ENCODE measurements around the gene RIPPLY3.

The RIPPLY3 gene, protein sequence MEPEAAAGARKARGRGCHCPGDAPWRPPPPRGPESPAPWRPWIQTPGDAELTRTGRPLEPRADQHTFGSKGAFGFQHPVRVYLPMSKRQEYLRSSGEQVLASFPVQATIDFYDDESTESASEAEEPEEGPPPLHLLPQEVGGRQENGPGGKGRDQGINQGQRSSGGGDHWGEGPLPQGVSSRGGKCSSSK

DNA sequence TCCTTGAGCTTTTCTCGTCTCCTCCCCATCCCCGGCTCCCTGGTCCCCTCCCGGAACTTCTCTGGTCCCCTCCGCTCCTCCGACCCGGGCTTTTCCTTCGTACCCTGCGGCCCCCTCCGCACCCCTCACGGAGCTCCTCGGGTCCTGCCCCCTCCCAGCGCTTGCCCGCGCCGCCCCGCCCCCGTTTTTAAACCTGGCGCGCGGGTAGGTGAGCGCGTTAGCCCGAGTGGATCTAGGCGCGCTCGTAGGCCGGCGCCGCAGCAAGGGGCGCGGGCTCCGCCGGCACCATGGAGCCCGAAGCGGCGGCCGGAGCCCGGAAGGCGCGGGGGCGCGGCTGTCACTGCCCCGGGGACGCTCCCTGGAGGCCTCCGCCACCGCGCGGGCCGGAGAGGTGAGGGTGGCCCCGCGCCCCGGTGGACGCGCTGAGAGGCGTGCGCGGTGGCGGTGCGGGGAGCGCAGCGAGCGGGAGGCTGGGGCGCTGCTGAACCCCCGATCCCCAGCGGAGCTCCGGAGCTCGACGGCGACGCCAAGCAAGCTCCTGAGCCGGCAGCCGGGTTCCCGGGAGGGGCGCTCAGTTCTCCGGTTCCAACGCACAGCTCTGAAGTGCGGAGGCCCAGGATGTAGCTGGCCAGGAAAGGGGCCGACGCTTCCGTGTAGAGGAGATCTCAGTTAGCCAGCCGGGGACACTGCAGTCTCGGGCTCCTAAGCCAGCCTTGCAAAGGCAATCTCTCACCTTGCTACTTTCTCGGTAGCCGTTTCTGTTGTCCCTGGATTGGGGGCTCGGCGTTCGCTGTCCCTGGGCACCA is at the start of gene RIPPLY3:
Gene RIPPLY3, plus strand, starts transcription at position 217 of the 806 bp plus-strand sequence. Its CDS starts 71 bp downstream, at position 288.
- H3K4me3 Mint-ChIP-seq = peak within 1 kb of the TSS; percentile 70 to 78 (median 74)

DNA sequence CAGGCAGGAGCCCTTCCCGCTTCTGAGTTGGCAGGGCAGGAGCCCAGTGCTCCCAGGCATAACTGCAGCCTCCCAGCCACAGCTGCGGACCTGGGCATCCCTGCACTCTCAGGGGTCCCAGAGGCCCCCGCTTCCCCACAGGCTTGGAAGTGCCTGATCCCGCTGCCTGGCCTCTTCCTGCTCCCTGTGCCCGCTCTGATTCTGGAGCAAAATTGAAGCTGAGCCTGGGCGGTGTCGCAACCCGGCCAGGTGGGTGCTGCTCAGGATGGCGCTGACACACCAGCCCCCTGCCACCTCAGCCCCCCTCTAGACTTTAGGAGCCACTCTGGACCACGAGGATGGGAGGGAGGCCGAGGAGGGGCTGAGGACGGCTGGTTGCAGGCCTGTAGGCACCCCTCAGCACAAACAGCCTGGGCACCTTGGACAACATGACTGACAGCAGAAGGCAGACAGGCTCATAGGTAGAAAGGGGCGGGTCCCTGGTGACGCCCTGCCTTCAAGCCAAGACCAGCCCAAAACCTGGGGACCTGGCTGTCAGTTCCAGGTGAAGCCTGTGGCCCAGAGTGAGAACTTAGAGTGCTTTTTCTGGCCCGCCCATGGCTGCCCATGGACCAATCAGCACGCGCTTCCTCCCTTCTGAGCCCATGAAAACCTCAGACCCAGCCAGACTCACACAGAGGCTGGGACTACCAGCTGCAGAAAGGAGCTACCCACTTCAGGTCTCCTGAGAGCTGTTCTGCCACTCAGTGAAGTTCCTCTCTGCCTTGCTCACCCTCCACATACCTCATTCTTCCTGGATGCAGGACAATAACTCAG is 47.3 kb upstream of the RIPPLY3 start:
- Mint-ChIP-seq H3K4me1 (no peaks in the 10 kb centered on the region), H3K4me3 (no peak overlapping the region), H3K27me3 (ENCODE audit: low read depth) (no peaks in the 10 kb centered on the region), H3K36me3 (ENCODE audit: low read depth) (peaks cover 24% of the 10 kb centered on the region), H3K27ac (no peak overlapping the region), H3K9me3 (no peaks in the 10 kb centered on the region)
- TF ChIP-seq, protein P1, sequence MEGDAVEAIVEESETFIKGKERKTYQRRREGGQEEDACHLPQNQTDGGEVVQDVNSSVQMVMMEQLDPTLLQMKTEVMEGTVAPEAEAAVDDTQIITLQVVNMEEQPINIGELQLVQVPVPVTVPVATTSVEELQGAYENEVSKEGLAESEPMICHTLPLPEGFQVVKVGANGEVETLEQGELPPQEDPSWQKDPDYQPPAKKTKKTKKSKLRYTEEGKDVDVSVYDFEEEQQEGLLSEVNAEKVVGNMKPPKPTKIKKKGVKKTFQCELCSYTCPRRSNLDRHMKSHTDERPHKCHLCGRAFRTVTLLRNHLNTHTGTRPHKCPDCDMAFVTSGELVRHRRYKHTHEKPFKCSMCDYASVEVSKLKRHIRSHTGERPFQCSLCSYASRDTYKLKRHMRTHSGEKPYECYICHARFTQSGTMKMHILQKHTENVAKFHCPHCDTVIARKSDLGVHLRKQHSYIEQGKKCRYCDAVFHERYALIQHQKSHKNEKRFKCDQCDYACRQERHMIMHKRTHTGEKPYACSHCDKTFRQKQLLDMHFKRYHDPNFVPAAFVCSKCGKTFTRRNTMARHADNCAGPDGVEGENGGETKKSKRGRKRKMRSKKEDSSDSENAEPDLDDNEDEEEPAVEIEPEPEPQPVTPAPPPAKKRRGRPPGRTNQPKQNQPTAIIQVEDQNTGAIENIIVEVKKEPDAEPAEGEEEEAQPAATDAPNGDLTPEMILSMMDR (IDR thresholded peaks at IDR 0.05; ENCODE audit: unreplicated experiment in 3 of 3) = no peak

More for the DNA sequence above, at the start of gene RIPPLY3:
- Mint-ChIP-seq H3K27ac (no peak within 1 kb of the TSS), H3K9me3 (no peaks in the 10 kb centered on the region), H3K36me3 (ENCODE audit: low read depth) (no peaks in the 10 kb centered on the region), H3K4me1 (peaks cover 5% of the 10 kb centered on the region), H3K27me3 (ENCODE audit: low read depth) (peaks cover 80% of the 10 kb centered on the region)
- TF ChIP-seq, protein P1 (IDR thresholded peaks at IDR 0.05; ENCODE audit: unreplicated experiment in 3 of 3) = no peak

DNA sequence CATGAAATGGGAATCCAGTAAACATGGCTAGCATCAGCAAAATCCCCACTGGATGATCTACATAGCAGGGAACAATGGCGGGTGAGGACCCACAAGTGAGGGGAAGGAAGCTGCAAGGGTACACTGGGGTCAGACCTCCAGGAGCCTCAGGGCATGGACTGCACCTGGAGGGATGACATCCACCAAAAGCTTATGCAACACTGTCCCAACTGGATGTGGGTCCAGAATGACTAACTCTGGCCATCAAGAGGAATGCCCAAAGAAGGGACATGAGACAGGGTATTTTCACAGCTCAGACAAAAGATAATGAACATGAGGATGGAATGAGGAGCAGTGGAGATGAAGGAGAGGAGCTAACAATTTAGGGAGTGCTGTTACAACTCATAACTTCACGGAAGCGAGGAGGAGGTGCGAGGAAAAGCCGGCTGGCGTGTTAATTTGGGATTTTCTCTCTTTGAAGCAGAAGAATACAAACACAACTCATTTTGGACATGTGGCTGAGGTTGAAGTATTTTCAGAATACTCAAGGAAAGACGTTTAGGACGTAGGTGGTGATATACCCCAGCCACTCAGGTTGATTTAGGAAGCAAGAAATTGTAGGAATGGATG is 45.7 kb upstream of the RIPPLY3 start:
- TF ChIP-seq, protein P1 (IDR thresholded peaks at IDR 0.05; ENCODE audit: unreplicated experiment in 3 of 3) = no peak
- Mint-ChIP-seq H3K27me3 (ENCODE audit: low read depth) (no peaks in the 10 kb centered on the region), H3K36me3 (ENCODE audit: low read depth) (peaks cover 23% of the 10 kb centered on the region), H3K9me3 (no peaks in the 10 kb centered on the region), H3K27ac (no peak overlapping the region), H3K4me1 (peaks cover 6% of the 10 kb centered on the region), H3K4me3 (no peak overlapping the region)

DNA sequence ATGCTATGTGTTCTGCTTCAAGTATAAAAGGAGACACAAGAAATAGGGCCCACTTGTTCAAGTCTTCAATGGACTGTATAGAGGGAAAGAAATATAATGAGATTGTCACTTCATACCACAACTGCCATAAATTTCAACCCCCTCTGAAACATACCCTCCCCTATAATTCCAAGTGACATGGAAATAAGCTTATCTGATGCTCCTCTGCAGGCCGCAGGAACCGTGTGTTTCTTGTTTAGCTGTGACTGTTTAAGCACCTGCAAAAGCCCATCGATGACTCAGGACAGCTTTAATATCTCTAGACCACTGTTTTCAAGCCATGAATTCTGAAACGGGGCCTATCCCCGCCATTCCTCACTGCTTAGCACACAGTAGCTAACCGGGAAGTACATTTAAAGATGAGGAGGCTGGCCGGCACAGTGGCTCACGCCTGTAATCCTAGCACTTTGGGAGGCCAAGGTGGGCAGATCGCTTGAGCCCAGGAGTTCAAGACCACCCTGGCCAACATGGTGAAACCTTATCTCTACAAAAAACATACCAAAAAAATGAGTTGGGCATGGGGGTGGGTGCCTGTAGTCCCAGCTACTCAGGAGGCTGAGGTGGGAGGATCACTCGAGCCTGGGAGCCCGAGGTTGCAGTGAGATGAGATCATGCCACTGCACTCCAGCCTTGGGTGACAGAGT is 44.3 kb upstream of the RIPPLY3 start:
- H3K4me1 Mint-ChIP-seq = peaks cover 6% of the 10 kb centered on the region

DNA sequence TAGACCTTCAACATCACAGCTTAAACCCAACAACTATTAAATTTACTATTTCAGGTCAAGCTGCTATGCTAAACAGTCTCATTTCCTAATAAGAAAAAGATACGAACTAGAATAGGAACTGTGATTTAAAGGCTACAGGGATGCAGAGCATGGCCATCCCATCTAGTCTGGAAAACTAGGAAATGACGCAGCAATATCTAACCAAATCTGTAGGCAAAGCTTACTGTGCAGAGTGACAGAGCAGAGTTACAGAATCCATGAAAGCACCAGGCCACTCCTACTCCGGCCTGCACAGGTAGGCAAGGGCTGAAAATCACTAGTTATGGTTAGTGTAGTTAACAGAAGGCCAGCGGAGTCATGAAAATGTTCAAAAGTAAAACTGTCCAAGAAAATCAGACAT is 42.1 kb upstream of the RIPPLY3 start:
- TF ChIP-seq, protein P1 (IDR thresholded peaks at IDR 0.05; ENCODE audit: unreplicated experiment in 3 of 3) = no peak
- Mint-ChIP-seq H3K36me3 (ENCODE audit: low read depth) (peaks cover 18% of the 10 kb centered on the region), H3K27me3 (ENCODE audit: low read depth) (no peaks in the 10 kb centered on the region), H3K4me3 (peak overlapping the region; percentile 62 to 96 (median 86)), H3K4me1 (peaks cover 11% of the 10 kb centered on the region), H3K9me3 (no peaks in the 10 kb centered on the region), H3K27ac (no peak overlapping the region)

More for the DNA sequence above, 44.3 kb upstream of the RIPPLY3 start:
- TF ChIP-seq, protein P1 (IDR thresholded peaks at IDR 0.05; ENCODE audit: unreplicated experiment in 3 of 3) = no peak
- Mint-ChIP-seq H3K27ac (no peak overlapping the region), H3K4me3 (no peak overlapping the region), H3K36me3 (ENCODE audit: low read depth) (peaks cover 16% of the 10 kb centered on the region), H3K9me3 (no peaks in the 10 kb centered on the region), H3K27me3 (ENCODE audit: low read depth) (no peaks in the 10 kb centered on the region)

Data from nephron (organoid).